H1 (cell line): ENCODE measurements around the gene TOB2. TPM values are rescaled to one million over a fixed set of nuclear protein-coding genes. Genes with fewer than 3 reads are reported as not detected.
"Not testable (repeated sequence)": the region's sequence is repeated elsewhere in the genome, so short reads cannot be mapped to it uniquely, and the experiment has no call there.

Experiments used
- CTCF ChIA-PET: fragments of 300-600 bp; sonication (Branson Sonifier 250); formaldehyde crosslinking; loops from one replicate; lab custom pipeline; 2021; ENCODE audit not compliant: partially characterized antibody; lab: Charles Lee
- POLR2A ChIA-PET: fragments of 300-600 bp; sonication (Branson Sonifier 250); formaldehyde crosslinking; loops from one replicate; lab custom pipeline; 2021; ENCODE audit warnings: inconsistent platforms; ENCODE audit not compliant: partially characterized antibody; lab: Charles Lee
- DNase-seq, 2 experiments: peaks; one replicate each; pipeline versions ENCODE4 v3.0.0 to v3.0.0-alpha.2; 2010 to 2022; ENCODE audit warnings: low spot score in 2 of 2, low read depth in 1 of 2, mixed read lengths in 1 of 2
- FAIRE-seq: peaks from 2 replicates; lab custom pipeline; 2011; peaks lifted over from hg19 to GRCh38; lab: Jason Lieb, UNC
- H2AFZ ChIP-seq: 2 replicates; pipeline ENCODE4 v1.8.1; 2012; ENCODE audit warnings: low read length, inconsistent platforms
- H2AK5ac ChIP-seq: 2 replicates; pipeline ENCODE4 v1.6.1; 2013; ENCODE audit warnings: low read depth, low read length
- H2BK120ac ChIP-seq: replicated peaks from 2 replicates; pipeline ENCODE3; 2013; ENCODE audit warnings: low read depth, low read length, inconsistent platforms
- H2BK12ac ChIP-seq: 2 replicates; pipeline ENCODE4 v1.6.1; 2013; ENCODE audit warnings: low read depth, low read length
- H2BK15ac ChIP-seq: 2 replicates; pipeline ENCODE4 v1.6.1; 2013; ENCODE audit warnings: low read length
- H2BK20ac ChIP-seq: 2 replicates; pipeline ENCODE4 v1.6.1; 2013; ENCODE audit warnings: low read length
- H2BK5ac ChIP-seq: 2 replicates; pipeline ENCODE4 v1.6.1; 2013; ENCODE audit warnings: low read depth, low read length
- H3K14ac ChIP-seq: 2 replicates; pipeline ENCODE4 v1.6.1; 2013; ENCODE audit warnings: inconsistent platforms; ENCODE audit not compliant: insufficient read length
- H3K18ac ChIP-seq: 2 replicates; pipeline ENCODE4 v1.6.1; 2013; ENCODE audit warnings: low read length; ENCODE audit errors: extremely low read depth
- H3K23ac ChIP-seq: 2 replicates; pipeline ENCODE4 v1.6.1; 2013; ENCODE audit warnings: inconsistent platforms; ENCODE audit not compliant: insufficient read length
- H3K23me2 ChIP-seq: 2 replicates; pipeline ENCODE4 v1.6.1; 2013; ENCODE audit warnings: low read depth, low read length
- H3K27ac ChIP-seq: 2 replicates; pipeline ENCODE4 v1.6.1; 2011; ENCODE audit warnings: low read depth, low read length, inconsistent platforms
- H3K27me3 ChIP-seq, 4 experiments: replicated peaks in 1 of 4; 1 replicate in 1 of 4; 2 replicates in 3 of 4; pipeline versions ENCODE4 v1.6.1 to v1.8.1; 2011 to 2013; ENCODE audit warnings: low read length in 3 of 4, mild to moderate bottlenecking in 3 of 4, inconsistent platforms in 2 of 4, mixed read lengths in 2 of 4, moderate library complexity in 1 of 4; ENCODE audit not compliant: control insufficient read depth in 3 of 4, insufficient read depth in 3 of 4; ENCODE audit errors: extremely low read depth in 1 of 4
- H3K36me3 ChIP-seq, 4 experiments: 2 replicates each; pipeline versions ENCODE4 v1.6.1 to v1.8.1; 2011 to 2013; ENCODE audit warnings: mild to moderate bottlenecking in 4 of 4, low read length in 3 of 4, moderate library complexity in 2 of 4, control low read depth in 1 of 4, inconsistent platforms in 1 of 4; ENCODE audit not compliant: insufficient read depth in 4 of 4, control insufficient read depth in 2 of 4
- H3K4ac ChIP-seq: replicated peaks from 2 replicates; pipeline ENCODE3; 2013; ENCODE audit warnings: low read length, low read depth, mixed read lengths, inconsistent platforms; ENCODE audit not compliant: insufficient read length
- H3K4me1 ChIP-seq, 4 experiments: replicated peaks in 1 of 4; 1 replicate in 1 of 4; 2 replicates in 3 of 4; pipeline versions ENCODE4 v1.6.1 to v1.8.1; 2011 to 2013; ENCODE audit warnings: low read length in 3 of 4, inconsistent platforms in 2 of 4, mixed read lengths in 1 of 4; ENCODE audit not compliant: insufficient read depth in 4 of 4, control insufficient read depth in 3 of 4
- H3K4me2 ChIP-seq, 2 experiments: 2 replicates each; pipeline versions ENCODE4 v1.6.1 to v1.8.1; 2011 to 2013; ENCODE audit warnings: low read depth in 2 of 2, low read length in 2 of 2, control low read depth in 1 of 2, inconsistent platforms in 1 of 2, mild to moderate bottlenecking in 1 of 2; ENCODE audit not compliant: insufficient read depth in 1 of 2
- H3K4me3 ChIP-seq, 4 experiments: fragments of 200-600, 300-600 bp in 1 of 4; sonication (generic), shearing (Covaris generic), sonication (Bioruptor Twin) in 1 of 4; 2 replicates each; pipeline versions ENCODE4 v1.5.1 to v1.8.1; 2011 to 2016; ENCODE audit warnings: low read length in 4 of 4, low read depth in 3 of 4, control low read depth in 2 of 4, inconsistent platforms in 2 of 4, mild to moderate bottlenecking in 2 of 4, mixed read lengths in 1 of 4, moderate library complexity in 1 of 4; ENCODE audit not compliant: insufficient read depth in 2 of 4; ENCODE audit errors: extremely low read depth in 1 of 4
- H3K56ac ChIP-seq: replicated peaks from 2 replicates; pipeline ENCODE3; 2013; ENCODE audit warnings: low read depth, mild to moderate bottlenecking, mixed read lengths, low read length, inconsistent platforms; ENCODE audit not compliant: insufficient read length
- H3K79me1 ChIP-seq: 2 replicates; pipeline ENCODE4 v1.6.1; 2013; ENCODE audit warnings: low read depth, low read length, control low read depth
- H3K79me2 ChIP-seq, 2 experiments: 2 replicates each; pipeline versions ENCODE4 v1.6.1 to v1.8.1; 2012 to 2013; ENCODE audit warnings: low read length in 2 of 2, mild to moderate bottlenecking in 2 of 2, inconsistent platforms in 1 of 2; ENCODE audit not compliant: insufficient read depth in 2 of 2, control insufficient read depth in 1 of 2
- H3K9ac ChIP-seq, 4 experiments: replicated peaks in 1 of 4; 1 replicate in 1 of 4; 2 replicates in 3 of 4; pipeline versions ENCODE4 v1.6.1 to v1.8.1; 2011 to 2013; ENCODE audit warnings: low read depth in 3 of 4, low read length in 3 of 4, control low read depth in 2 of 4, mild to moderate bottlenecking in 2 of 4, moderate library complexity in 2 of 4, inconsistent platforms in 1 of 4; ENCODE audit errors: extremely low read depth in 1 of 4
- H3K9me3 ChIP-seq, 2 experiments: 2 replicates each; pipeline versions ENCODE4 v1.6.1 to v1.8.1; 2012 to 2013; ENCODE audit warnings: mild to moderate bottlenecking in 2 of 2, moderate library complexity in 2 of 2, control low read depth in 1 of 2, inconsistent platforms in 1 of 2, low read depth in 1 of 2, low read length in 1 of 2, mixed read lengths in 1 of 2; ENCODE audit not compliant: insufficient read depth in 2 of 2
- H4K20me1 ChIP-seq, 2 experiments: replicated peaks in 1 of 2; 2 replicates each; pipeline versions ENCODE3 to v1.8.1; 2011 to 2013; ENCODE audit warnings: inconsistent platforms in 2 of 2, low read length in 2 of 2, mild to moderate bottlenecking in 1 of 2; ENCODE audit not compliant: insufficient read depth in 2 of 2, control insufficient read depth in 1 of 2
- H4K5ac ChIP-seq: 2 replicates; pipeline ENCODE4 v1.6.1; 2013; ENCODE audit warnings: low read length, low read depth, mixed read lengths, inconsistent platforms; ENCODE audit not compliant: insufficient read length
- H4K8ac ChIP-seq: 2 replicates; pipeline ENCODE4 v1.8.0; 2013; ENCODE audit warnings: mild to moderate bottlenecking, moderate library complexity, low read length, inconsistent platforms; ENCODE audit not compliant: insufficient read depth; ENCODE audit errors: extremely low read depth
- H4K91ac ChIP-seq: replicated peaks from 2 replicates; pipeline ENCODE3; 2013; ENCODE audit warnings: low read length, mixed read lengths, inconsistent platforms; ENCODE audit not compliant: insufficient read length
- WGBS, 2 experiments: shearing (Covaris generic) in 1 of 2; methylation state at CpG; one replicate each; pipeline versions ENCODE4 v1.1.6 to v1.1.7; 2013 to 2015; ENCODE audit warnings: low lambda C conversion rate in 2 of 2, mixed read lengths in 2 of 2, inconsistent platforms in 1 of 2, low coverage in 1 of 2, missing lambda C conversion rate in 1 of 2; ENCODE audit not compliant: insufficient replicate concordance in 2 of 2, insufficient coverage in 1 of 2, insufficient read length in 1 of 2; ENCODE audit errors: extremely low coverage in 1 of 2, missing lambda C conversion rate in 1 of 2; 5-methylcytosine and 5-hydroxymethylcytosine counted together
- polyA plus RNA-seq, 7 experiments: library from polyadenylated mRNA; depleted of rRNA in 3 of 7; stranded (reverse) in 5 of 7; unstranded in 2 of 7; fragments of >200 nt in 5 of 7; fragments of 200-250 nt in 2 of 7; gene quantifications; 1 replicate in 5 of 7; 2 replicates in 1 of 7; 4 replicates in 1 of 7; pipeline versions ENCODE4 v1.2.1 to v1.2.3, GENCODE V29; 2011 to 2013; ENCODE audit warnings: missing spikeins in 2 of 7, mixed read lengths in 2 of 7
- total RNA-seq: library from RNA; stranded (reverse); fragmentation: NEBNext Ultra II Directional; extraction: Animal tissue kit (Norgen Biotek cat#: 25700); gene quantifications from 2 replicates; pipeline ENCODE4 v1.2.1, GENCODE V29; 2021

TOB2 gene
- total and polyA plus RNA-seq, 2 of the 8 experiments (the other 6 are each of a cell fraction or from before 2014, with no cell fraction given), result 27.0 to 54.1 TPM

- not testable (repeated sequence) for H3K9ac ChIP-seq, H3K79me1 ChIP-seq, DNase-seq, H2BK120ac ChIP-seq, H2AK5ac ChIP-seq, H4K91ac ChIP-seq, H2BK5ac ChIP-seq, H2BK15ac ChIP-seq, H2BK20ac ChIP-seq, H3K14ac ChIP-seq, H3K56ac ChIP-seq, H2BK12ac ChIP-seq, H3K9me3 ChIP-seq, H3K4me3 ChIP-seq, H3K4me2 ChIP-seq, FAIRE-seq, H4K8ac ChIP-seq, H3K18ac ChIP-seq, H3K23ac ChIP-seq, H2AFZ ChIP-seq, H3K4me1 ChIP-seq, H3K27ac ChIP-seq, H3K4ac ChIP-seq, H4K5ac ChIP-seq, H3K27me3 ChIP-seq
- ChIA-PET POLR2A (interaction anchor here (0.6 to 1.2 kb wide), 4 partner anchors 16 to 228 kb away, joined by 3 to 6 read pairs (median 3); no protein-coding TSS in a partner anchor), CTCF (interaction anchor here (0.7 kb wide), 2 partner anchors 37 to 77 kb away, joined by 3 to 4 read pairs; no protein-coding TSS in a partner anchor)
- Histone ChIP-seq H3K79me2 (peaks cover 17 to 88% of the 10 kb centered on the region in 2 experiments), H3K23me2 (peaks cover 14% of the 10 kb centered on the region), H3K36me3 (peaks cover 12 to 50% (median 24%) of the 10 kb centered on the region in 4 experiments), H4K20me1 (peaks cover 18 to 35% of the 10 kb centered on the region in 2 experiments)
- 94% methylated on average over 5 of the region's 5 CpGs; no CpG with 5 or more reads in 1 of the 2 experiments for WGBS, 2 experiments
Observed at GRCh38 chr22:41440511-41440910, 6.1 kb downstream of the TOB2 start.
